Activated CD4-positive, CD25-positive, alpha-beta regulatory T cell treated with anti-CD3 and anti-CD28 coated beads, Interleukin-2, amount 50 U/mL, for 24 hours (primary cell): ENCODE results near the gene DENND4B.
"Not testable (repeated sequence)": the region's sequence is repeated elsewhere in the genome, so short reads cannot be mapped to it uniquely, and the experiment has no call there.

Experiments
- ATAC-seq, 2 donors: fragments of 150-1000 bp; cut with Tn5 transposase; one replicate each; pipeline ENCODE4 v1.10.0; 2021; ENCODE audit warnings: mild to moderate bottlenecking in 1 of 2, moderate library complexity in 1 of 2

The DENND4B gene, protein sequence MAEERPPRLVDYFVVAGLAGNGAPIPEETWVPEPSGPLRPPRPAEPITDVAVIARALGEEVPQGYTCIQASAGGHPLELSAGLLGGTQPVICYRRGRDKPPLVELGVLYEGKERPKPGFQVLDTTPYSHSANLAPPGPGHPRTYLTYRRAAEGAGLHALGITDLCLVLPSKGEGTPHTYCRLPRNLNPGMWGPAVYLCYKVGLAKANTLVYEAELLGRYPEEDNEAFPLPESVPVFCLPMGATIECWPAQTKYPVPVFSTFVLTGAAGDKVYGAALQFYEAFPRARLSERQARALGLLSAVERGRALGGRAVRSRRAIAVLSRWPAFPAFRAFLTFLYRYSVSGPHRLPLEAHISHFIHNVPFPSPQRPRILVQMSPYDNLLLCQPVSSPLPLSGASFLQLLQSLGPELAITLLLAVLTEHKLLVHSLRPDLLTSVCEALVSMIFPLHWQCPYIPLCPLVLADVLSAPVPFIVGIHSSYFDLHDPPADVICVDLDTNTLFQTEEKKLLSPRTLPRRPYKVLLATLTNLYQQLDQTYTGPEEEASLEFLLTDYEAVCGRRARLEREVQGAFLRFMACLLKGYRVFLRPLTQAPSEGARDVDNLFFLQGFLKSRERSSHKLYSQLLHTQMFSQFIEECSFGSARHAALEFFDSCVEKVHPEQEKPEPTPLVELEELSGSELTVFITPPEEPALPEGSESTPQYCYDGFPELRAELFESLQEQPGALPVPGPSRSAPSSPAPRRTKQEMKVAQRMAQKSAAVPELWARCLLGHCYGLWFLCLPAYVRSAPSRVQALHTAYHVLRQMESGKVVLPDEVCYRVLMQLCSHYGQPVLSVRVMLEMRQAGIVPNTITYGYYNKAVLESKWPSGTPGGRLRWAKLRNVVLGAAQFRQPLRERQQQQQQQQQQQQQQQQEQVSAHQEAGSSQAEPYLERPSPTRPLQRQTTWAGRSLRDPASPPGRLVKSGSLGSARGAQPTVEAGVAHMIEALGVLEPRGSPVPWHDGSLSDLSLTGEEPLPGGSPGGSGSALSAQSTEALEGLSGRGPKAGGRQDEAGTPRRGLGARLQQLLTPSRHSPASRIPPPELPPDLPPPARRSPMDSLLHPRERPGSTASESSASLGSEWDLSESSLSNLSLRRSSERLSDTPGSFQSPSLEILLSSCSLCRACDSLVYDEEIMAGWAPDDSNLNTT (N-terminal part only)

DNA sequence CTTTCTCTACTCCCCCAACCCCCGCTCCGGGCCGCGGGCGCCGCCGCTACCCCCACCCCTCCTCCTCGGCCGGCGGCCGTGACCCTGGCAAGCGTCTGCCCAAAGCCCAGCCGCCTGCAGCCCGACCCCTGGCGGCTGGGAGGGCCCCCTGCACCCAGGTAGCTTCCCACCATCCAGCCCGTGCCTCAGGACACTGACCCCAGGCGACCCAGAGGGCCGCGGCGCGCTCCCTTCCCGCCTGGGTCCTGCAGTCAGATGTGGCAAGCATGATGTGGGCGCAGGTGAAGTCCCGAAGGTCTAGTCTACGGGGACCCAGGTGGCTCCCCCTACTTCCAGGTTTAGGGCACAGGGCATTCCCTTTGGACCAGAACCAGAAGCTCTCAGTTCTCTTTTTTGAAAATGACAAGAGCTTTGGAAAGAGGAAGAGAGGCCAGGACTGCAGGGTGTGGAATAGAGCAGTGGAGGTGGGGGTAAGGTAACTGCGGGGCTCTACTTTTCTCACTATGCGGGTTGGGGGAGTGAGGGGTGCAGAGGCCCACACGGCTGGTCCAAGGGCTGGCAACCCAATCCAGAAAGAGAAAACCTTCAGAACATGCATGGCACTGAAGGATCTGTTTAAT is at the start of gene DENND4B:
Gene DENND4B, minus strand, starts transcription at position 97 of the 620 bp plus-strand sequence. CDS start 2,344 bp downstream, outside the sequence.
- ATAC-seq = peak; percentile 74

- ATAC-seq = no peak
Measured at GRCh38 chr1:153995640-153996039, 49.1 kb upstream of the DENND4B start.

GRCh38 chr1:153995202-153995601 is 48.7 kb upstream of the DENND4B start:
- ATAC-seq = no peak

DNA sequence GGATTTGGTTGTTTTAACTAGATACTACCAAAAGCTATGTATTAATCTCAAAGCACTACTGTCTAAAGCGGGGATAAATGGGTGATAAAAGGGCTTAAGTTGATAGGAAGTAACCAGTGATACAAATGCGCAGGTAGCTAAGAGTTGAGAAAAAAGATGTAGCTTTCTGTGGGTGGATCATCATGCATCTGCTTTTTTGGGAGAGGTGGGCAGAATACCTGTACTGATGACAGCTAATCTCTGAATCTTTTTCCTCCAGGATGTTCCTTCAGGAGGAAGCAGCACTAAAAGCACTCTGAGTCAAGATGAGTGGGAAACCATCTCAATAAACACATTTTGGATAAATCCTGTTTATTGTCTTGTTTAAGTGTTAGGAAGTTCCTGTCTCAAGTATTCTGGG is 45.3 kb upstream of the DENND4B start:
- ATAC-seq = no peak

DNA sequence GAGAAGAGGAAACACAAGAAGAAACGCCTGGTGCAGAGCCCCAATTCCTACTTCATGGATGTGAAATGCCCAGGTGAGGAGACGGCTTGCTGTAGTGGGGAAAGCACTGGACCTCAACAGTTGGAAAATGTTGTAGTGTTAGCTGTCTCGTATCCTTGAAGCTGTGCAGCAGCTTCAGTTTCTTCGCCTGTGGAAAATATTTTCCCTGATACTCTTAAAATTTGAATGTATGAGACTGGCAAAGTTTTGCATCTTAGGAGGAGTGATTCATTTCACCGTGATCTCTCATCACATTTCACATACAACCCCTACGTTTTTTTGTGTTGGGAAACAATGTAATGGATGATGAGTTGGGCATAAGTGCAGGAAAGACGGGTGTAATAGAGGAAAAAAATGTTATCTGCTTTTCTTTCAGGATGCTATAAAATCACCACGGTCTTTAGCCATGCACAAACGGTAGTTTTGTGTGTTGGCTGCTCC is 44.7 kb upstream of the DENND4B start:
- ATAC-seq = no peak

GRCh38 chr1:153990468-153991150 is 44.1 kb upstream of the DENND4B start, which contains the start of gene RPS27:
Gene RPS27 (plus strand): TSS chr1:153990762. CDS start chr1:153990797, 35 bp downstream.
- ATAC-seq = peak; percentile 90 to 92

GRCh38 chr1:153987621-153988020 is 41.1 kb upstream of the DENND4B start:
- no peak for ATAC-seq

DNA sequence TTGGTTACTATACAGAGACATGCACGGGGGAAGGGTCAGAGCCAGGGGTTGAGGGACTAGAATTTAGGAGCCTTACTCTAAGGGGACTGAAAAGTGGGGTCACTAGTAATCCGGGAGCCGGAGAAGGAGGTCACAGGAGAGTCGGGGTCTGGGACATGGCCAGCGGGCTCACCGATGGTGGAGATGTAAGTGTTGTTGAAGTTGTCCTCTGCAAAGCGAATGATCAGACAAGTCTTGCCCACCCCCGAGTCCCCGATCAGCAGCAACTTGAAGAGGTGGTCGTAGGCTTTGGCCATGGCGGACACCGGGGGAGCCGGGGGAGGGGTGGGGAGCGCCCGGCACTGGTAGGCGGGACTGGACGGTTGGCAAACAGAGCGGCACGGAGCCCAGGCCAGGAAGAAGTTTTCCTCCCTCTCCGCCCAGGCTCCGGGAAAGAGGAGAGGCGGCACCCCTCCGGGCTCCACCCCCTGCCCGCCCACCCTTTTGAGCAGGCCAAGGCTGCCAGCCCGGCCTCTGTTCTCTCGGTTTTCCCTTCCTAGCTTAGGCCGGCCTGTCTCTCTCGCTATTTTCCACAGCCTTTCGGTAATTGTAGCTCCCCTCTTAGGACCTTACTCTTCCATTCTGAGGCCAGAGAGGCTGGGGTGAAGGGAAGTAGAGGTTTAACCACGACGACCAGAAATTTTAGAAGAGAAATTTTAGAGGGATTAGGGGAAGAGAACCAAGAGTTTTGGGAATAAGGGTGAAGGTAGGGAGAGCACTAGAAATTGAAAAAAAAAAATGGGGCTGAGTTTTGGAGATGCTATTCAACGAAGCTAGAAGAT is 39.6 kb upstream of the DENND4B start, which contains the start of gene RAB13:
Gene RAB13, minus strand, starts transcription at position 399 of the 821 bp plus-strand sequence. Its CDS starts 103 bp downstream, at position 296.
- ATAC-seq = no peak

GRCh38 chr1:153985341-153985912 is 38.9 kb upstream of the DENND4B start:
- ATAC-seq = peak; percentile 67 to 75

DNA sequence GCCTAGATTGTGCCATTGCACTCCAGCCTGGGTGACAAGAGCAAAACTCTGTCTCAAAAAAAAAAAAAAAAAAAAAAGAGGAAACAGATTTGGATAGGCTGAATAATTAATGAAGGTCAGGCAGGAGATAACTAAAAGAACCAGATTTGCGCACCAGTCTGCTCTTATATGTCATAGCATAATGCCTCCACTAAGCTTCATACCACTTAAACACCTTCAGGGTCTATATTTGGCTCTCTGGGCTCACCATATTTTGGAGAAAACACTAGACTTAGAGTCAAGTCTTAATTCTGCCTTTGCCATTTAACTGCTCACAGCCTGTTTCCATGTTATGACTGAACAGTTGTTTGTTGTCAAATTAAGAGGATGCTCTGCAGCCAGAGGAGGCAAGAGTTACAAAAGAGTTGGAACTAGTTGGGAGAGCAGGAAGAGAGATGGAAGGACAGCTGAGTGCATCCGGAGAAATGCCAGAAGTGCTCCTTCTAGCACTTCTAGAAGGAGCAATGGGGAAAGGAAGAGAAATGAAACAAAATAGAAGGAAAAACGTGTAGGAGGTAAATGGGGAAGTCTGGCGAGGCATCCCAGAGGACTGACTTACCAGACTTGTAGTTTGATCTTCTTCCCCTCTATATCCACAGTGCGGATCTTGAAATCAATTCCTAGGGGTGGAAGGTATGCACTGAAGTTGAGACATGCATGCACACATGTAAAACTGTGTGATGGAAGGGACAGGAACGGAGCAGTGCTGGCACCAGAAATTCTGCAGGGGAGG is 37.8 kb upstream of the DENND4B start:
- ATAC-seq = no peak

- not testable (repeated sequence) for ATAC-seq
Measured at GRCh38 chr1:153981735-153982134, 35.2 kb upstream of the DENND4B start.

DNA sequence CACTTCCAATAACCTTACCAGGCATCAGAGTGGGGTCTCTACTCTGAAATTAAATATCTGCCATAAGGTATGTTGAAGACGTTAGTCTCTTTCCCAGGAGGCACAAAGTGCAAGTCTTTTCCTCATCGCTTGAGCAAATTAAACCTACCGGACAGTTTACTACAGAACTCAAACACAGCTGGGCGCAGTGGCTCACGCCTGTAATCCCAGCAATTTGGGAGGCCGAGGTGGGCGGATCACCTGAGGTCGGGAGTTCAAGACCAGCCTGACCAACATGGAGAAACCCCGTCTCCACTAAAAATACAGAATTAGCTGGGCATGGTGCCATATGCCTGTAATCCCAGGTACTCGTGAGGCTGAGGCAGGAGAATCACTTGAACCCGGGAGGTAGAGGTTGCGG is 32.6 kb upstream of the DENND4B start:
- not testable (repeated sequence) for ATAC-seq

DNA sequence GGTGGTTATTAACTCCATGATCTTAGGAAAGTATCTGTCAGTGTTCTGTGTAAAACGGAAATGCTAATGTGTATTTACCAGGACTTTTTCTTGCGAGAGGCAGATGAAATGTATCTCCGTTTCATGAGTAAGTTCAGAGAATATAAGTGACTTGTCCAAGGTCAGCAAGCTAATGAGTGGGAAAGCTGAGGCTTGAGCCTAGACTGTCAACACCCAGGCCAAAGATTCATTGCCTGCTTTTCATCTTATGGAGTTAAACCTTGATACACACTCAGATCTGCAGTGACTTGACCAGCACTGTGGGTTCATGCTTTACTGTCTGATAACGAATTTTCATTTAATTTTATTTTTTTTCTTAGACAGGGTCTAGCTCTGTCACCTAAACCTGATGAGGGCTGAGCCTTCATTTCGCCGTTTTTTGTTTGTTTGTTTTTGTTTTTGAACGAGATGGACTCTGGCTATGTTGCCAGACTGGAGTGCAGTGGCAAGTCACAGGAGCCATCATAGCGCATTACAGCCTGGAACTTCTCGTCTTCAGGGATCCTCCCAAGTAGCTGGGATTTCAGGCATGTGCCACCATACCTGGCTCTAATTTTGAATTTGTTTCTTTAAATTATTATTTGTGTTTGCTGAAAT is 31.9 kb upstream of the DENND4B start:
- ATAC-seq = no peak

GRCh38 chr1:153977250-153978240 is 31.0 kb upstream of the DENND4B start, which contains the start of gene JTB:
Gene JTB (minus strand): TSS chr1:153977674. CDS start chr1:153977252, 422 bp downstream.
- ATAC-seq = peak; percentile 96

- peak in 1 of 2 donors; percentile 2 for ATAC-seq
Measured at GRCh38 chr1:153976819-153977249, 30.3 kb upstream of the DENND4B start.

DNA sequence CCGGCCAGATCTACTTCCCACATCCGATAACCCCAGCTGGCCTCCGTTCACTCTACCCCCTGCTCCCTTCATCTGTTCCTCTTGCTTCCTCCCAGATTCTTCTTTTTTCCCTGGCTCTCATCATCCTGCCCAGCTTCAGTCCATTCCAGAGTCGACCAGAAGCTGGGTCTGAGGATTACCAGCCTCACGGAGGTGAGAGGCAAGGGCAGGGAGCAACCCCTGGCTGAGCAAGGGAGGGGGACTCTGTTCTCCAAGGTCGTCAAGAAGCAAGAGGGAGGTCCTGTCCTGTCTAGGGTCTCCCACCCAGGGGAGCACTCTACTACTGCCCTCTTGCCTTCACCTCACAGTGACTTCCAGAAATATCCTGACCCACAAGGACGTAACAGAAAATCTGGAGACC is 27.0 kb upstream of the DENND4B start:
- ATAC-seq = no peak

DNA sequence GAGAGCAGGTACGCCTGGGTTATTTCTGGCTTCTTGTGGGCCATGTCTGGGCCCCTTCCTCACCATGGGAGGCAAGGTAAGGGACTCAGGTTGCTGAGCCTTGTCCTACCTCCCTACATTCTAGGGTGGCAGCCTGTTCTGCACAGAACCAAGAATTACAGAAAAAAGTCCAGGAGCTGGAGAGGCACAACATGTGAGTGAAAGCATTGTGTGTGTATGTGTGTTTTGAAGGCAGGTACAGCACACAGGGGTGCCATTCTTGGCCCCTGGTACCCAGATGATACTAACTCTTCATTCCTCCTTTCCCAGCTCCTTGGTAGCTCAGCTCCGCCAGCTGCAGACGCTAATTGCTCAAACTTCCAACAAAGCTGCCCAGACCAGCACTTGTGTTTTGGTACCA is 26.6 kb upstream of the DENND4B start:
- ATAC-seq = no peak
